Stimulated activated CD8-positive, alpha-beta memory T cell treated with anti-CD3 and anti-CD28 coated beads, Interleukin-7, amount 100 ng/mL, for 4 hours (primary cell): ENCODE measurements around the gene SEMA5B.

ENCODE experiments used
- DNase-seq, 2 donors: peaks; one replicate each; pipeline ENCODE4 v3.0.0-alpha.2; 2020; ENCODE audit warnings: low read depth in 2 of 2

SEMA5B gene

DNA sequence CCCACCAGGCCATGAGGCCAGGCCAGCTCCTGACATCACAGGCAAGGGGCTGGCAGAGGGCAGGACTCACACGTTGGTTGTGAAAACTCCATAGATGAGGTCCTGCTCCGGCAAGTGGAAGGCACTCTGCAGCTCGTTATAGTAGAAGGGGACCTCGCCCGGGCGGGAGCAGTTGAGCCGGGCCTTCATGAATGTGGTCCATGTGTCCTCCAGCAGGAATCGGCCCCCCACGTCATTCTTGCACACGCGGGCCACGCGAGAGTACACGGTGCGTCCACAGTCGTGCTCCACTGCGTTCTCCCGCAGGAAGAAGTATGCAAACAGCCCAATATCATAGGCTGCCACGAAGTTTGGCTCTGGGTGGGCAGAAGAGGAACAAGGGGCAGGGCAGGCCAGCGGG, 101.2 kb downstream of the SEMA5B start:
- DNase-seq: no peak

DNA sequence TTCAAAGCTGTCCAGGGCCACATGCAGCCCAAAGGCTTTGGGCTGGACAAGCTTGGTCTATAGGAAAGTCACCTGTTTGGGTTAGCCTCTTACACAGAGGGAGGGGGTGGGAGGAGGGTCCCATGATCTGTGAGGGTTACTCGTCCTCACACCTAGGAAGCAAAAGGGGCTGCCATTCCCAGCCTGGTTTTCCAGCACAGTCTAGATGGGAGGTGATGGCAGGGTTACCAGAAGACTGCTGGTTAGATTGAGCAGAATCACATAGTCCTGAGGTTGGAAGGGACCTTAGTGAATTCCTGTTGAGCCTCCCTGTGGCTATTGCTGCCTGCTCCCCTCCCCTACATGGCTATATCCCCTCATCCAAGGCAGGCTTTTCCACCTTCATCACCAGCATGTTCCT, 101.8 kb downstream of the SEMA5B start:
- no peak for DNase-seq

- DNase-seq: no peak
Observed at GRCh38 chr3:122924056-122924455, 103.5 kb downstream of the SEMA5B start.

DNA sequence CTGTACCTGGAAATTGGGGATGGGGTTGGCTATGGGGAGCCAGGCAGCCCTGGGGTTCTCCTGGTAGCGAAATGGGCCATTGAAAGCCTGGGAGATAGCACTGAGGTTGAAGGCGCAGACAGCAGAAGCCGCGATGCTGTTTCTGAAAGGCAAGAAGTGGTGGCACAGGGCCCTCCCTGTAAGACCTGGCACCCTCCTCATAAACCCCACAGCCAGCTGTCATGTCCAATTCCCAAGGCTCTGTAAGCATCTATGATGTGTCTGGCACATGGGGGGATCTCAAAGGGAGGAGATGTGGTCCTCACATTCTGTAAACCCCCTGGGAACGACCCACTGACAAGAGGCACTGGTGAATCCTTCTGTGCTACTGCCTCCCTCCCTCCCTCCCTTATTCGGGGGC, 104.0 kb downstream of the SEMA5B start:
- no peak for DNase-seq

GRCh38 chr3:122921791-122922651, 105.5 kb downstream of the SEMA5B start:
- DNase-seq: no peak

DNA sequence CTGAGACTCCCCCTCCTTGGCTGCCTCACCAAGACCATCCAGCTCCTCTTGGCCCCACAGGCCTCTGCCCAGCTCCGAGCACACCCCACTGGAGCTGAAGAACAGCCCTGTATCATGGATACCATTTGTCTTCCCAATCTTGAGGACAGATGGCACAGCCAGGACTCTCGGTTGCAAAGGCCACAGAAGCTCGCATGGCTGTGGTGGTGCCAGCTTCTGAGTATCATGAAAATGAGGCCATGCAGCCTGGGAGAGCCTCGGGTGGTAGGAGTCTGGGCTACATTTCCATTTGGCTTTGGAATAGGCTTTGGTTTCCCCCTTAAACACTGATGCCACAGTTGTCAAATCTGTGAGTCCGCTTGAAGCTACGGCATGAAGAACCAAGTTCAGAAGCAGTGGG, 106.6 kb downstream of the SEMA5B start:
- no peak for DNase-seq

- DNase-seq: no peak
Observed at GRCh38 chr3:122919291-122919610, 108.3 kb downstream of the SEMA5B start.

- no peak for DNase-seq
Observed at GRCh38 chr3:122918576-122919290, 108.8 kb downstream of the SEMA5B start.

- no peak for DNase-seq
Observed at GRCh38 chr3:122917412-122917811, 110.2 kb downstream of the SEMA5B start.

GRCh38 chr3:122916580-122916979, 111.0 kb downstream of the SEMA5B start:
- no peak for DNase-seq

- DNase-seq: no peak
Observed at GRCh38 chr3:122916084-122916483, 111.5 kb downstream of the SEMA5B start.

- no peak for DNase-seq
Observed at GRCh38 chr3:122915300-122916055, 112.1 kb downstream of the SEMA5B start.

- DNase-seq: no peak
Observed at GRCh38 chr3:122913539-122914100, 113.9 kb downstream of the SEMA5B start.

DNA sequence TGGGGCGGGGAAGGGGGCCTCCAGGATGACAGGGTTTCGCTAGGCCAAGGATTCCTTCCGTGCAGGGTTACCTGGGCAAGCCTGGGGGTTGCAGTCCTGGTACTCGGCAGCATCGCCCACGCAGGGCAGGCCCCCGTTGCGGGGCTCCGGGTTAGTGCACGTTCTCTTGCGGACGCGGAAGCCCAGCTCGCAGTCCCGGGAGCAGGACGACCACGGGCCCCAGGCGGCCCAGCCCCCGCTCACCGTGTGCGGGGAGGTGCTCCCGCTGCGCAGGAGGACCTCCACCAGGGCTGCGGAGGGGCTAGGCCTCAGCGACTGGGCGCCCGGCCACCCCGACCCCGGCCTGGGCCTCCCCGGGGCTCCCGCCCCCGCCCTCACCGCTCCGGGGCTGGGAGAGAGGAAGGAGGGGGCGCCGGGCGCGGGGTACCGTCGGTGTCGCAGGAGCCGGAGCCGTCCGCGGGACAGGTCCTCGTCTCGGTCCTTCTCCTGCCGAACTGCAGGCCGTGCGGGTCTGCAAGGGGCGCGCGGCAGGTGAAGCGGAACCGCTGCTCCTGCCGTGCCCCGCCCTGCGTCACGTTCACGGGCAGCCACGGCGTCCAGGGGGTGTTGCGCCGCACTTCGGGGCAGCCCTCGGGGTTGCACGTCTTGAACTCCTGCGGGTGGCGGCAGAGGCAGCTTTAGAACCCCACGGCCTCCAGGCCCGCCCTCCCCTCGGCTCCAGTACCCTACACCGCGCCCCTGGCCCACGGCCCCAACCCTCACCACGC, 114.6 kb downstream of the SEMA5B start:
- no peak for DNase-seq

- DNase-seq: no peak
Observed at GRCh38 chr3:122911901-122912300, 115.7 kb downstream of the SEMA5B start.

DNA sequence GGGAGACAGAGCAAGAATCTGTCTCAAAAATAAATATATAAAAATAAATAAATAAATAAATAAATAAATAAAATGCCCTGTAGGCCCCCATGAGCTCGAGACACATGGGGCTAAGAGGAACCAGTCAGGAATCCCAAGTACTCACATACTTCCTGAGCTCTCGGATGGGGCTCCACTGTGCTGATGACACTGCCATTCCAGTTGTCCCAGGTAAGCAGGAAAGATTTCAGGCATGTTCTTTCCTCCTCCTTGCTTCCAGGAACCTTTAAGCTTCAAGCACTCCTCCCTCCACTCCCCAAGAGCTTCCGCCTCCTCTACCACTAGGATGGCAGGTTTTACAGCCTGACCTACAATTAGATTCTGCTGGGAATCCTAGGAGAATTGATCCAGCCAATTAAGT, 119.3 kb downstream of the SEMA5B start:
- no peak for DNase-seq

DNA sequence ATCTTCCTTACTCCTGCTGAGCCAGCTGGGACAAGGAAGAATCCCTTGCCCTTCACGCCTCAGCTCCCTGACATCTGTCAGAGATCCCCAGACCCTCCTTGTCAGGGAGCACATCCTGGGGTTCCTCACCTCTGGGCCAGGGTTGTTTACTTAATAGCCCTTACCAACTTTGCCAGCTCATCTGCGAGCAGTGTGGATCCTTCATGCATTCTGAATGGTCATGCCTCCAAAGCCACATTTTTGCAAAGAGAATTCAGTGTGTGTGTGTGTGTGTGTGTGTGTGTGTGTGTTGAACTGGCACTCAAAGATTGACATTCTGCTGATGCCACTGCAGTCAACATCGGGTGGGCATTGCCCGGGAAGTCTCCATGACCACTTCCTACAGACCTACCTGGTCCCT, 120.1 kb downstream of the SEMA5B start:
- no peak for DNase-seq

DNA sequence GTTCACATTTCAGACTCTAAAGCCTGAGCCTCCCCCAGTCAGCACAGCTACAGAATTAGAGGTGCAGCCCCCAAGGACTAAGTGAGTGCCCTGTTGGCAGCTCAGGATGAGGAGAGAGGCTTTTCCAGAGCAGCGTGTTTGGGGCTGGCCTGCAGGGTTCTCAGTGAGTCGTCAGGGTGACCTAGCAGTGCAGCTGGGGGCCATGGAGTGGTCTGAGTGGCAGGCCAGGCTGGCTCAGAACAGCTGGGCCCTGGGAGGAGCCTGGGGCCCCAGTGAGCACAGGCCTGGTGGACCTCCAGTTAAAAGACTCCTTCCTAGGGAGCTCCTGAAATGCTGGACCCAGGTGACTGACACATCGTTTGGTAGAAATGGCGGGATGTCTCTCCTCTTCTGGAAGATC, 124.4 kb downstream of the SEMA5B start:
- DNase-seq: no peak

GRCh38 chr3:122902326-122902725, 125.2 kb downstream of the SEMA5B start:
- DNase-seq: no peak

GRCh38 chr3:122898298-122898697, 129.3 kb downstream of the SEMA5B start:
- no peak for DNase-seq
